ENCODE measurements around the gene DEDD2. TPM values are rescaled to one million over a fixed set of nuclear protein-coding genes. Genes with fewer than 3 reads are reported as not detected.

DEDD2 gene
- total RNA-seq, 6 donors from 2014 or later, result 38.6 to 154 (median 51.2) TPM

DNA sequence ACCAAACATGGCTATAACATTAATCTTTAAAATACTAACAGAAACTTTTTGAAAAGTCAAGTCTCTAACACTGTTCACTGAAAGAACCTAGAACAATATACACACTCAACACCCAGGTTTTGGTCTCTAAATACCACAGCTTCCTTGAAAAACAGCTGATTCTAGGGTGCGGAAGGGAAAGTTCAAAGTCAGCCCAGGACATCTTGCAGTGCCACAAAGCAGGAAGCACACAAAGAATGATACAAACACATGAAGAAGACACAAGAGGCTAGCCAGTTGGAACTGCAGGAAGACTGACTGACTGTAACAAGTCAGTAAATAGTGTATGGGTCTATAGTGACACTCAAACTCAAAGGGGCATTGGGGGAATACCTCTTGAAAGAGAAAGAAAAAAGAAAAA lies 4.6 kb downstream of the DEDD2 start:
- peak in 1 of 4 donors; percentile 16 for TF ChIP-seq POLR2A (IDR thresholded peaks at IDR 0.05)
- TF ChIP-seq, protein P1, sequence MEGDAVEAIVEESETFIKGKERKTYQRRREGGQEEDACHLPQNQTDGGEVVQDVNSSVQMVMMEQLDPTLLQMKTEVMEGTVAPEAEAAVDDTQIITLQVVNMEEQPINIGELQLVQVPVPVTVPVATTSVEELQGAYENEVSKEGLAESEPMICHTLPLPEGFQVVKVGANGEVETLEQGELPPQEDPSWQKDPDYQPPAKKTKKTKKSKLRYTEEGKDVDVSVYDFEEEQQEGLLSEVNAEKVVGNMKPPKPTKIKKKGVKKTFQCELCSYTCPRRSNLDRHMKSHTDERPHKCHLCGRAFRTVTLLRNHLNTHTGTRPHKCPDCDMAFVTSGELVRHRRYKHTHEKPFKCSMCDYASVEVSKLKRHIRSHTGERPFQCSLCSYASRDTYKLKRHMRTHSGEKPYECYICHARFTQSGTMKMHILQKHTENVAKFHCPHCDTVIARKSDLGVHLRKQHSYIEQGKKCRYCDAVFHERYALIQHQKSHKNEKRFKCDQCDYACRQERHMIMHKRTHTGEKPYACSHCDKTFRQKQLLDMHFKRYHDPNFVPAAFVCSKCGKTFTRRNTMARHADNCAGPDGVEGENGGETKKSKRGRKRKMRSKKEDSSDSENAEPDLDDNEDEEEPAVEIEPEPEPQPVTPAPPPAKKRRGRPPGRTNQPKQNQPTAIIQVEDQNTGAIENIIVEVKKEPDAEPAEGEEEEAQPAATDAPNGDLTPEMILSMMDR (IDR thresholded peaks at IDR 0.05), result no peak
- H3K36me3 ChIP-seq, result peaks cover 23 to 70% (median 44%) of the 10 kb centered on the region in 4 donors
- WGBS, 2 donors, result 55 to 80% methylated on average over 1 of the region's 1 CpG

DNA sequence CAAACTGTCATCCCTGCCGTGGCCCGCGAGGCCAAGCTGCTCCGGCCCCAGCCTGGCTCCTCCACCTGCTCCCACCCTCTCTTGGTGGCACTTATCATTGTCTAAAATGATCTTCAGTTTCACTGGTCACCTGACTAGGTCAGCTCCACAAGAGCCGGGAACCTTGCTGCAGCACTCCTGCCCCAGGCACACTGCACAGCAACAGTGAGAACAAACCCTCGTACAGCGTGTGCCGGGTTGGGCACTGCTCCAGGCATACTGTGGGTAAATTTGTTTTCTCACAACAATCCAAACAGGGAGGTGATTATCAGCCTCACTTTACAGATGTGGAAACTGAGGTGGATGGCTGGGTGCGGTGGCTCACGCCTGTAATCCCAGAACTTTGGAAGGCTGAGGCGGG lies 8.9 kb downstream of the DEDD2 start:
- no peaks in the 10 kb centered on the region for H3K9me3 ChIP-seq
- H3K4me1 ChIP-seq, result peaks cover 0 to 28% (median 7%) of the 10 kb centered on the region in 4 donors
- peak overlapping the region in 2 of 4 donors; percentile 13 to 67 for H3K27ac ChIP-seq
- TF ChIP-seq POLR2A (IDR thresholded peaks at IDR 0.05) (no peak), EP300 (IDR thresholded peaks at IDR 0.05) (no peak), POLR2AphosphoS5 (IDR thresholded peaks at IDR 0.05) (no peak)
- TF ChIP-seq, protein P1 (IDR thresholded peaks at IDR 0.05), result no peak
- H3K36me3 ChIP-seq, result peaks cover 23 to 99% (median 68%) of the 10 kb centered on the region in 4 donors
- DNase-seq, result no peak
- H3K27me3 ChIP-seq, result no peaks in the 10 kb centered on the region
- H3K4me3 ChIP-seq, result no peak overlapping the region
- WGBS, 2 donors, result 93 to 95% methylated on average over 9 to 11 of the region's 11 CpGs
- no peak for ATAC-seq (ENCODE audit: low FRiP score in 2 of 2)

More for the DNA sequence above, 4.6 kb downstream of the DEDD2 start:
- H3K4me1 ChIP-seq, result peaks cover 0 to 45% (median 24%) of the 10 kb centered on the region in 4 donors
- no peak overlapping the region for H3K27ac ChIP-seq
- no peaks in the 10 kb centered on the region for H3K27me3 ChIP-seq
- no peak overlapping the region for H3K4me3 ChIP-seq
- H3K9me3 ChIP-seq, result no peaks in the 10 kb centered on the region
- DNase-seq (no peak), ATAC-seq (ENCODE audit: low FRiP score in 2 of 2) (no peak)

DNA sequence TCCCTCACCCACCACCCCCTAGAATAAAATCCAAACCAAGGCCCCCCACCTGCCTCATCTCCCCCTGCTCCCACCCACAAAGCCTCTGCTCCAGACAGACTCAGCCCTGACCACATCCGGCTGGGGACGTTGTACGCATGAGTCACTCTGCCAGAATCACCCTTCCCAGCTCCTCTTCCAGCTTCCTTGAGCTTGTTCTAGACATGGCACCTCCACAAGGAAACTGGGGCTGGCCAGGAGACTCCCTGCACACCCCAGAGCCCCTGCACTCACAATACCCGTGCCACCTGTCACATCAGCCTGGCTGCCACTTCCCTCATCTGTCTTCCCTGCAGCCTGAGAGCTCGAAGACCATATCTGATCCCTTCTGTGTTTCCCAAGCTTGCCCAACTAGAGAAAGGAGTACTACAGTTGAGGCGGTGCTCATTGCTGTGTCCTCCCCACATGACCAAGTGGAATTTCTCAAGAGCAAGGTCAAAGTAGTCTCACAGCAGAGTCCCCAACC lies 9.7 kb downstream of the DEDD2 start:
- TF ChIP-seq EP300 (IDR thresholded peaks at IDR 0.05) (no peak), POLR2A (IDR thresholded peaks at IDR 0.05) (no peak), POLR2AphosphoS5 (IDR thresholded peaks at IDR 0.05) (no peak)
- TF ChIP-seq, protein P1 (IDR thresholded peaks at IDR 0.05), result no peak
- Histone ChIP-seq H3K27me3 (no peaks in the 10 kb centered on the region), H3K9me3 (no peaks in the 10 kb centered on the region), H3K36me3 (peaks cover 23 to 99% (median 71%) of the 10 kb centered on the region in 4 donors), H3K4me3 (no peak overlapping the region), H3K27ac (peak overlapping the region; percentile 13 to 67 (median 38)), H3K4me1 (peaks cover 0 to 26% (median 12%) of the 10 kb centered on the region in 4 donors)
- WGBS, 2 donors, result 68 to 84% methylated on average over 6 of the region's 6 CpGs
- ATAC-seq (ENCODE audit: low FRiP score in 2 of 2) (peak in 1 of 2 donors; percentile 72), DNase-seq (peak in 1 of 2 donors; percentile 67)

DNA sequence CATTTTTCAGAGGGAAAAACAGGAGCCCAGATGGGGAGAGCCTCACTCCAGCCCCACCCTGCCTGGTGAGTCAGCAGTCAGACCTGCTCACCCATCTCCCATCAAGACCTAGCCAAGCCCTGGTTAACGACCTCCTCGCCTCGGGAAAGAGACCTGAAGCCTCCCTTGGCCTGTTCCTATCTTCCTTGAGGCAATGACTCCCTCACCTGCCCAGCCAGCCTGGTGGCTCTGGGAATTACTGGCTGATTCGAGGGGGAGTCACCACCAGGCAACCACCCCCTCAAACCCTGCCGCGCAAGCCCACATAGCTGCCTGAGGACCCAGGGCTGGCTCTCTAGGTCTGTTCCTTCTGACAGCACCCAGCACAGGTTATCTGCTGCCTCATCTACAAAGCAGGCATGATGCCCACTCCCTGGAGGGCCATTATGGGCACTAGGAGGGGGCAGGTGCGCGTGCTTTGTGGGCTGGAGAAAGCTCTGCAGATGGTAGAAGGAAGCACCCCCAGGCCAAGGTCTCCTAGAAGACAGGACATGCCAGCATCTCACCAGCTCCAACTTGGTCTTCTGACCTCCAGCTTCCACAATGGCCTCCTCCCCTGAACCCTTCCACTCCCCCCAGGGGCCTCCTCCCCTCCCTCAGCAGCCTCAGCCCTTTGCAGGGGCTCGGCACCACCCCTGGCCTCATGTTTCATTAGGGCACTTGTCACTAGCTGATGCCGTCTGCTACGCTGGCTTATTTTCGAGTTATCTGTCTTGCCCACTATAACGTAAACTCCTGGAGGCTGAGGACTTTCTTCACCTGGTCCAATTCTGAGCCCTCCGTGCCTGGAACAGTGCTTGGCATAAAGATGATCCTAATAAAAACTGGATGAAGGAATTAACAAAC lies 10.4 kb downstream of the DEDD2 start:
- Histone ChIP-seq H3K27ac (peak overlapping the region in 3 of 4 donors; percentile 32 to 67 (median 43)), H3K4me3 (no peak overlapping the region), H3K9me3 (no peaks in the 10 kb centered on the region), H3K4me1 (peaks cover 2 to 31% (median 17%) of the 10 kb centered on the region in 4 donors), H3K27me3 (no peaks in the 10 kb centered on the region), H3K36me3 (peaks cover 23 to 97% (median 73%) of the 10 kb centered on the region in 4 donors)
- ATAC-seq (ENCODE audit: low FRiP score in 2 of 2), result peak in 1 of 2 donors; percentile 43
- 87 to 91% methylated on average over 12 to 14 of the region's 14 CpGs for WGBS, 2 donors
- TF ChIP-seq POLR2A (IDR thresholded peaks at IDR 0.05) (no peak), EP300 (IDR thresholded peaks at IDR 0.05) (no peak), POLR2AphosphoS5 (IDR thresholded peaks at IDR 0.05) (no peak)
- TF ChIP-seq, protein P1 (IDR thresholded peaks at IDR 0.05), result no peak
- no peak for DNase-seq

All from upper lobe of left lung (tissue), 6 donors.